ENCODE measurements around the gene ADARB2.

ADARB2 gene

GRCh38 chr10:1560535-1561192, 176.7 kb downstream of the ADARB2 start:
- no peak for DNase-seq

GRCh38 chr10:1559761-1560160, 177.6 kb downstream of the ADARB2 start:
- no peak for DNase-seq

GRCh38 chr10:1559311-1559710, 178.0 kb downstream of the ADARB2 start:
- DNase-seq, result no peak

- DNase-seq, result no peak
Measured at GRCh38 chr10:1558906-1559305, 178.4 kb downstream of the ADARB2 start.

GRCh38 chr10:1557081-1557480, 180.2 kb downstream of the ADARB2 start:
- no peak for DNase-seq

- DNase-seq, result no peak
Measured at GRCh38 chr10:1556496-1556895, 180.8 kb downstream of the ADARB2 start.

- DNase-seq, result no peak
Measured at GRCh38 chr10:1553951-1554350, 183.4 kb downstream of the ADARB2 start.

GRCh38 chr10:1552881-1553670, 184.2 kb downstream of the ADARB2 start:
- no peak for DNase-seq

GRCh38 chr10:1552406-1552805, 184.9 kb downstream of the ADARB2 start:
- no peak for DNase-seq

- no peak for DNase-seq
Measured at GRCh38 chr10:1551636-1552338, 185.5 kb downstream of the ADARB2 start.

GRCh38 chr10:1550616-1551015, 186.7 kb downstream of the ADARB2 start:
- no peak for DNase-seq

- no peak for DNase-seq
Measured at GRCh38 chr10:1550291-1550595, 187.1 kb downstream of the ADARB2 start.

- DNase-seq, result no peak
Measured at GRCh38 chr10:1549591-1550290, 187.6 kb downstream of the ADARB2 start.

GRCh38 chr10:1548596-1548995, 188.7 kb downstream of the ADARB2 start:
- no peak for DNase-seq

GRCh38 chr10:1548146-1548545, 189.2 kb downstream of the ADARB2 start:
- DNase-seq, result no peak

- DNase-seq, result no peak
Measured at GRCh38 chr10:1546431-1547110, 190.8 kb downstream of the ADARB2 start.

GRCh38 chr10:1545524-1545923, 191.8 kb downstream of the ADARB2 start:
- no peak for DNase-seq

- no peak for DNase-seq
Measured at GRCh38 chr10:1544929-1545328, 192.4 kb downstream of the ADARB2 start.

GRCh38 chr10:1544209-1544673, 193.1 kb downstream of the ADARB2 start:
- no peak for DNase-seq

GRCh38 chr10:1543596-1543995, 193.7 kb downstream of the ADARB2 start:
- DNase-seq, result no peak

- no peak for DNase-seq
Measured at GRCh38 chr10:1542941-1543340, 194.4 kb downstream of the ADARB2 start.

- no peak for DNase-seq
Measured at GRCh38 chr10:1540144-1540543, 197.2 kb downstream of the ADARB2 start.

GRCh38 chr10:1539216-1539615, 198.1 kb downstream of the ADARB2 start:
- no peak for DNase-seq
